ENCODE results near the gene PDE3A. TPM values are rescaled to one million over a fixed set of nuclear protein-coding genes. Genes with fewer than 3 reads are reported as not detected.

The PDE3A gene
- total and polyA plus RNA-seq, 10 of the 15 experiments (the other 5 are each of a cell fraction or from before 2014, with no cell fraction given), result 0.01 to 2.6 (median 1.5) TPM

DNA sequence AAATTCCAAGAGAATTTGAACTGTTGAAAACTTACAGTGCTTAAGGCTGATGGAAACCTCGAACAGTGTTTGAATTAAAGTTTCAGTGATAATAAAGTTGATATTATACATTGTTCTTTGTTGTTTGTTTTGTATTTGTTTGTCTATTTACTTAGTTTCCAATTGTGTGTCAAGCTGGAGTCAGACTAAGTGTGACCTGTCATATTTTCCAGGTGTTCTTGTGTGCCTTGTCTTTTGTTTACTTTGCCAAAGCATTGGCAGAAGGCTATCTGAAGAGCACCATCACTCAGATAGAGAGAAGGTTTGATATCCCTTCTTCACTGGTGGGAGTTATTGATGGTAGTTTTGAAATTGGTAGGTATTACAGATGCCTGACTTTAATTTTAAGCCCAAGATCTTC is 332.8 kb downstream of the PDE3A start (continued):
- TF ChIP-seq SMC3 (IDR thresholded peaks at IDR 0.05; ENCODE audit: borderline replicate concordance, low read length), result no peak
- TF ChIP-seq TAF1 (IDR thresholded peaks at IDR 0.05; ENCODE audit: borderline replicate concordance, low read depth, low read length), result no peak
- no peak for TF ChIP-seq SPI1 (IDR thresholded peaks at IDR 0.05; ENCODE audit: borderline replicate concordance, insufficient read depth, low read depth, low read length)
- no peak for TF ChIP-seq PAX5 (IDR thresholded peaks at IDR 0.05; ENCODE audit: borderline replicate concordance, low read depth, low read length)

DNA sequence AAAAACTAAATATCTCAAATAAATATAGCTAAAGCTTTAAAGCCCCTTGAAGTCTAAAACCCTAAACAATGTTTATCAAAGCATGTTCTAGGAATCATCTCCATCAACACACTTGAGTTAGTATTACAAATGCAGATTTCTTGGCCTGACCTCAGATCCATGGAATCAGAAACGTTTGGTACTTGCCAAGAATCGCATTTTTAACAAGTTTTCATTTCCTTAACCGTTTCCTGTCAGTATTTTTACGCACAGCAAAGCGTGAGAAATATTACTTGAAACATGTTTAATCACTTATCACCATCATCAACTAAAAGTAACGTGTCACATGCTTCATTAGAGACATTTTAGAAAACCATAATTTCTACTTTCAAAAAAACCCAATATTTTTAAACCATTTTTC is 336.5 kb downstream of the PDE3A start:
- Histone ChIP-seq H3K27ac (ENCODE audit: control insufficient read depth, insufficient read depth) (no peak overlapping the region), H2AFZ (ENCODE audit: control insufficient read depth, low read depth, low read length) (no peak overlapping the region), H3K9ac (ENCODE audit: control insufficient read depth, insufficient read depth, low read length) (no peak overlapping the region), H3K4me3 (no peak overlapping the region), H3K36me3 (ENCODE audit: control insufficient read depth in 2 of 2, insufficient read depth in 2 of 2, low read length in 1 of 2) (no peaks in the 10 kb centered on the region), H3K79me2 (ENCODE audit: control insufficient read depth, insufficient read depth, low read length) (no peaks in the 10 kb centered on the region), H3K27me3 (replicated peaks in 1 of 2; ENCODE audit: control insufficient read depth in 2 of 2, insufficient read depth in 2 of 2, low read length in 1 of 2) (no peaks in the 10 kb centered on the region), H3K9me3 (replicated peaks; ENCODE audit: control insufficient read depth, insufficient read depth, low read length) (no peaks in the 10 kb centered on the region), H3K4me2 (ENCODE audit: control insufficient read depth, insufficient read depth) (no peak overlapping the region), H4K20me1 (ENCODE audit: control insufficient read depth, insufficient read depth) (no peaks in the 10 kb centered on the region), H3K4me1 (ENCODE audit: control insufficient read depth, insufficient read depth, low read length) (no peaks in the 10 kb centered on the region)
- SMC1A ChIA-PET (ENCODE audit: uncharacterized antibody, unreplicated experiment), result no interaction called here
- in situ Hi-C loops (cut with MboI) (no loop called here), intact Hi-C loops (cut with micrococcal nuclease; ENCODE audit: unreplicated experiment) (no loop called here)
- CTCF ChIA-PET, result no interaction called here
- RAD21 ChIA-PET (ENCODE audit: unreplicated experiment), result no interaction called here
- no peak for TF ChIP-seq RFX5 (IDR thresholded peaks at IDR 0.05; ENCODE audit: low read depth, low read length)
- TF ChIP-seq YY1 (IDR thresholded peaks at IDR 0.05; ENCODE audit: low read depth, low read length), result no peak
- no TSS peak for BruUV-seq (replicated peaks)
- ATAC-seq, result no peak
- FAIRE-seq, result no peak
- 2% methylated on average over 6 of the region's 6 CpGs for WGBS (ENCODE audit: insufficient coverage, insufficient replicate concordance, low lambda C conversion rate, missing lambda C conversion rate)
- POLR2A ChIA-PET, result no interaction called here
- DNase-seq (ENCODE audit: low read depth, low spot score), result no peak

DNA sequence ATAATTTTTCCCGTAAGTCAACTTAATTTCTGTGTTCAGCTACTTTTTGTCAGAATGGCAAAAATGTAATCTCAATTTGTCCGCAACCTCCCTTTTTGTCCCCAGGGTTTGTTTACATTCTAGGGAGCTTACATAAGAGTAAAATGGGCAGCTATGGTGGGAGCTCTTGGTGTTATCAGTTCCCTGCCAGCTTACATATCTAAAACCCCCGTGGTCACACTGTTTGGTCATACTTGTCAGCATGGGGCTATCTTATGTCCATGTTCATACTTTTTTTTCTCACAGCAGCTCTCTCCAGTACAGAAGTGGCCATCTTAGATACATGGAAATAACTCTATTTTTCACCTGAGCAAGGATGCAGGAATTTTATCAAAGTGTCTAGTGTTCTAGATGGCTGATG is 343.5 kb downstream of the PDE3A start:
- Histone ChIP-seq H3K27me3 (replicated peaks in 1 of 2; ENCODE audit: control insufficient read depth in 2 of 2, insufficient read depth in 2 of 2, low read length in 1 of 2) (no peaks in the 10 kb centered on the region), H3K4me2 (ENCODE audit: control insufficient read depth, insufficient read depth) (no peak overlapping the region), H3K27ac (ENCODE audit: control insufficient read depth, insufficient read depth) (no peak overlapping the region), H3K4me3 (no peak overlapping the region), H3K9me3 (replicated peaks; ENCODE audit: control insufficient read depth, insufficient read depth, low read length) (no peaks in the 10 kb centered on the region), H3K79me2 (ENCODE audit: control insufficient read depth, insufficient read depth, low read length) (no peaks in the 10 kb centered on the region), H2AFZ (ENCODE audit: control insufficient read depth, low read depth, low read length) (no peak overlapping the region), H3K36me3 (ENCODE audit: control insufficient read depth in 2 of 2, insufficient read depth in 2 of 2, low read length in 1 of 2) (no peaks in the 10 kb centered on the region), H3K4me1 (ENCODE audit: control insufficient read depth, insufficient read depth, low read length) (no peaks in the 10 kb centered on the region), H3K9ac (ENCODE audit: control insufficient read depth, insufficient read depth, low read length) (no peak overlapping the region), H4K20me1 (ENCODE audit: control insufficient read depth, insufficient read depth) (no peaks in the 10 kb centered on the region)
- DNase-seq (ENCODE audit: low read depth, low spot score), result no peak
- ATAC-seq, result no peak
- no peak for FAIRE-seq
- TF ChIP-seq ZBED1 (IDR thresholded peaks at IDR 0.05; ENCODE audit: borderline replicate concordance) (no peak), IRF4 (IDR thresholded peaks at IDR 0.05; ENCODE audit: low read depth, low read length) (no peak), RFX5 (IDR thresholded peaks at IDR 0.05; ENCODE audit: low read depth, low read length) (no peak)
- TF ChIP-seq, protein P1, sequence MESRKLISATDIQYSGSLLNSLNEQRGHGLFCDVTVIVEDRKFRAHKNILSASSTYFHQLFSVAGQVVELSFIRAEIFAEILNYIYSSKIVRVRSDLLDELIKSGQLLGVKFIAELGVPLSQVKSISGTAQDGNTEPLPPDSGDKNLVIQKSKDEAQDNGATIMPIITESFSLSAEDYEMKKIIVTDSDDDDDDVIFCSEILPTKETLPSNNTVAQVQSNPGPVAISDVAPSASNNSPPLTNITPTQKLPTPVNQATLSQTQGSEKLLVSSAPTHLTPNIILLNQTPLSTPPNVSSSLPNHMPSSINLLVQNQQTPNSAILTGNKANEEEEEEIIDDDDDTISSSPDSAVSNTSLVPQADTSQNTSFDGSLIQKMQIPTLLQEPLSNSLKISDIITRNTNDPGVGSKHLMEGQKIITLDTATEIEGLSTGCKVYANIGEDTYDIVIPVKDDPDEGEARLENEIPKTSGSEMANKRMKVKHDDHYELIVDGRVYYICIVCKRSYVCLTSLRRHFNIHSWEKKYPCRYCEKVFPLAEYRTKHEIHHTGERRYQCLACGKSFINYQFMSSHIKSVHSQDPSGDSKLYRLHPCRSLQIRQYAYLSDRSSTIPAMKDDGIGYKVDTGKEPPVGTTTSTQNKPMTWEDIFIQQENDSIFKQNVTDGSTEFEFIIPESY (IDR thresholded peaks at IDR 0.05), result no peak
- intact Hi-C loops (cut with micrococcal nuclease; ENCODE audit: unreplicated experiment), result no loop called here
- in situ Hi-C loops (cut with MboI), result no loop called here
- SMC1A ChIA-PET (ENCODE audit: uncharacterized antibody, unreplicated experiment), result no interaction called here
- no TSS peak for BruUV-seq (replicated peaks)
- 27% methylated on average over 3 of the region's 3 CpGs for whole genome bisulfite sequencing (ENCODE audit: insufficient coverage, insufficient replicate concordance, low lambda C conversion rate, missing lambda C conversion rate)
- RAD21 ChIA-PET (ENCODE audit: unreplicated experiment), result no interaction called here
- POLR2A ChIA-PET, result no interaction called here
- CTCF ChIA-PET, result interaction anchor here (0.9 to 1.2 kb wide), 2 partner anchors 10 to 11 kb away, joined by 3 to 4 read pairs; no protein-coding TSS in a partner anchor
